ENCODE measurements around the gene NOC3L.
"Not testable (repeated sequence)": the region's sequence is repeated elsewhere in the genome, so short reads cannot be mapped to it uniquely, and the experiment has no call there.

DNA sequence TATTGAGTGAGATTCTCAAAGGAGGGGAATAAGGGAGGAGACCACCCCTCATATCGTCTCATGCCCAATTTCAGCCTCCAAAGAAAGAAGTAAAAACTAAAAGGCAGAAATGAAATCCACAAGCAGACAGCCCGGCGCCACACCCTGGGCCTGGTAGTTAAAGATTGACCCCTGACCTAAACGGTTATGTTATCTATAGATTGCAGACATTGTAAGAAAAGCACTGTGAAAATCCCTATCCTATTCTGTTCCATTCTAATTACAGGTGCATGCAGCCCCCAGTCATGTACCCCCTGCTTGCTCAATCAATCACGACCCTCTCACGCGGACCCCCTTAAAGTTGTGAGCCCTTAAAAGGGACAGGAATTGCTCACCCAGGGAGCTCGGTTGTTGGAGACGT is 29.4 kb upstream of the NOC3L start:
- not testable (repeated sequence) for TF ChIP-seq MEF2A (IDR thresholded peaks at IDR 0.05; ENCODE audit: borderline replicate concordance, low read depth)
- TF ChIP-seq, protein P1, sequence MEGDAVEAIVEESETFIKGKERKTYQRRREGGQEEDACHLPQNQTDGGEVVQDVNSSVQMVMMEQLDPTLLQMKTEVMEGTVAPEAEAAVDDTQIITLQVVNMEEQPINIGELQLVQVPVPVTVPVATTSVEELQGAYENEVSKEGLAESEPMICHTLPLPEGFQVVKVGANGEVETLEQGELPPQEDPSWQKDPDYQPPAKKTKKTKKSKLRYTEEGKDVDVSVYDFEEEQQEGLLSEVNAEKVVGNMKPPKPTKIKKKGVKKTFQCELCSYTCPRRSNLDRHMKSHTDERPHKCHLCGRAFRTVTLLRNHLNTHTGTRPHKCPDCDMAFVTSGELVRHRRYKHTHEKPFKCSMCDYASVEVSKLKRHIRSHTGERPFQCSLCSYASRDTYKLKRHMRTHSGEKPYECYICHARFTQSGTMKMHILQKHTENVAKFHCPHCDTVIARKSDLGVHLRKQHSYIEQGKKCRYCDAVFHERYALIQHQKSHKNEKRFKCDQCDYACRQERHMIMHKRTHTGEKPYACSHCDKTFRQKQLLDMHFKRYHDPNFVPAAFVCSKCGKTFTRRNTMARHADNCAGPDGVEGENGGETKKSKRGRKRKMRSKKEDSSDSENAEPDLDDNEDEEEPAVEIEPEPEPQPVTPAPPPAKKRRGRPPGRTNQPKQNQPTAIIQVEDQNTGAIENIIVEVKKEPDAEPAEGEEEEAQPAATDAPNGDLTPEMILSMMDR (IDR thresholded peaks at IDR 0.05) = not testable (repeated sequence)

All from SK-N-SH (cell line).